GM23338 (cell line): ENCODE data around the gene MRPL34. TPM values are rescaled to one million over a fixed set of nuclear protein-coding genes. Genes with fewer than 3 reads are reported as not detected.

Experiments
- ATAC-seq: fragments of 200-7000 bp; cut with Tn5 transposase; 3 replicates; pipeline ENCODE4 v1.9.1; 2020
- DNase-seq: peaks from one replicate; pipeline ENCODE4 v3.0.0-alpha.2; 2015; ENCODE audit warnings: low spot score
- H2AFZ ChIP-seq: fragments of 200-600 bp; sonication (generic); 2 replicates; pipeline ENCODE4 v1.8.0; 2016; ENCODE audit warnings: antibody characterized with exemption, mild to moderate bottlenecking, moderate library complexity
- H3F3A ChIP-seq: fragments of 200-600 bp; sonication (generic); replicated peaks from 2 replicates; pipeline ENCODE4 v1.8.0; 2017; ENCODE audit warnings: antibody characterized with exemption, mixed run types, low read depth
- H3K27ac ChIP-seq: fragments of 200-600 bp; sonication (generic); 2 replicates; pipeline ENCODE4 v1.6.1; 2016; ENCODE audit warnings: low read depth
- H3K27me3 ChIP-seq: fragments of 200-600 bp; sonication (generic); 2 replicates; pipeline ENCODE4 v1.8.0; 2016; ENCODE audit warnings: mild to moderate bottlenecking, mixed run types, moderate library complexity; ENCODE audit not compliant: insufficient read depth
- H3K36me3 ChIP-seq: fragments of 200-600 bp; sonication (generic); 2 replicates; pipeline ENCODE4 v1.8.0; 2016; ENCODE audit warnings: mild to moderate bottlenecking; ENCODE audit not compliant: insufficient read depth
- H3K4me1 ChIP-seq: fragments of 200-600 bp; sonication (generic); 2 replicates; pipeline ENCODE4 v1.8.0; 2016; ENCODE audit warnings: mild to moderate bottlenecking, moderate library complexity; ENCODE audit not compliant: insufficient read depth
- H3K4me2 ChIP-seq: fragments of 200-600 bp; sonication (generic); 2 replicates; pipeline ENCODE4 v1.7.1; 2017; ENCODE audit warnings: mixed run types
- H3K4me3 ChIP-seq: fragments of 200-600 bp; sonication (generic); 2 replicates; pipeline ENCODE4 v1.6.1; 2016; ENCODE audit warnings: mixed run types
- H3K79me2 ChIP-seq: fragments of 200-600 bp; sonication (generic); replicated peaks from 2 replicates; pipeline ENCODE4 v1.8.0; 2017; ENCODE audit warnings: mild to moderate bottlenecking; ENCODE audit not compliant: insufficient read depth
- H3K9me2 ChIP-seq: fragments of 200-600 bp; sonication (generic); 2 replicates; pipeline ENCODE4 v1.8.0; 2017; ENCODE audit not compliant: insufficient read depth
- H4K20me1 ChIP-seq: fragments of 200-600 bp; sonication (generic); replicated peaks from 2 replicates; pipeline ENCODE4 v1.8.0; 2017; ENCODE audit warnings: mild to moderate bottlenecking; ENCODE audit not compliant: insufficient read depth
- H3K27ac Mint-ChIP-seq: 2 replicates; pipeline ENCODE4 v1.8.0; 2020; ENCODE audit warnings: inconsistent platforms, mild to moderate bottlenecking, moderate library complexity, mixed read lengths
- H3K27me3 Mint-ChIP-seq: 3 replicates; pipeline ENCODE4 v1.8.0; 2022; ENCODE audit warnings: low read depth, mild to moderate bottlenecking, moderate library complexity, mixed read lengths, inconsistent platforms; ENCODE audit not compliant: insufficient read depth, poor library complexity
- H3K36me3 Mint-ChIP-seq: 3 replicates; pipeline ENCODE4 v1.8.0; 2021; ENCODE audit warnings: low read depth, mild to moderate bottlenecking, inconsistent platforms, moderate library complexity, mixed read lengths
- H3K4me1 Mint-ChIP-seq: 3 replicates; pipeline ENCODE4 v1.8.0; 2020; ENCODE audit warnings: mild to moderate bottlenecking, inconsistent platforms, mixed read lengths
- H3K4me3 Mint-ChIP-seq: 3 replicates; pipeline ENCODE4 v1.8.0; 2021; ENCODE audit warnings: moderate library complexity, mild to moderate bottlenecking, inconsistent platforms, mixed read lengths
- H3K9me3 Mint-ChIP-seq: 3 replicates; pipeline ENCODE4 v1.8.0; 2020; ENCODE audit warnings: moderate library complexity, mild to moderate bottlenecking, inconsistent platforms, mixed read lengths
- POLR2AphosphoS5 ChIP-seq: IDR thresholded peaks from 2 replicates; pipeline ENCODE4 v1.6.1; 2016; ENCODE audit warnings: antibody characterized with exemption, low read depth
- STAT1 ChIP-seq: IDR thresholded peaks from one replicate; pipeline ENCODE4 v1.6.1; 2016; ENCODE audit warnings: antibody characterized with exemption; ENCODE audit not compliant: unreplicated experiment
- ZNF114 ChIP-seq: fragments of 250-450 bp; sonication (Bioruptor Pico); IDR thresholded peaks from 2 replicates; pipeline ENCODE4 v1.5.0; 2020; ENCODE audit warnings: mild to moderate bottlenecking, moderate library complexity
- polyA plus RNA-seq: library from polyadenylated mRNA; unstranded; fragments of >200 nt; fragmentation: Nextera tagmentation; extraction: Ambion mirVana; gene quantifications from 2 replicates; pipeline ENCODE4 v1.2.1, GENCODE V29; 2016
- total RNA-seq: library from RNA; depleted of rRNA; stranded (reverse); fragments of >200 nt; shearing (Covaris generic); gene quantifications from 2 replicates; pipeline ENCODE4 v1.2.3, GENCODE V29; 2014
- TF ChIP-seq, protein P1 (sequence below): fragments of 250-450 bp; sonication (Bioruptor Pico); IDR thresholded peaks from 2 replicates; pipeline ENCODE4 v1.5.0; 2020; ENCODE audit warnings: mild to moderate bottlenecking, moderate library complexity
- TF ChIP-seq, protein P2 (sequence below), 2 experiments: fragments of 200-600 bp in 1 of 2; sonication (generic) in 1 of 2; conservative IDR thresholded peaks; 2 replicates each; pipeline versions ENCODE4 v1.5.1 to v1.6.1; 2016 to 2017; ENCODE audit warnings: antibody characterized with exemption in 2 of 2, low read depth in 2 of 2, mild to moderate bottlenecking in 2 of 2, moderate library complexity in 1 of 2
- TF ChIP-seq, protein P3 (sequence below): IDR thresholded peaks from one replicate; pipeline ENCODE4 v1.6.1; 2018; ENCODE audit warnings: antibody characterized with exemption; ENCODE audit not compliant: unreplicated experiment
- TF ChIP-seq, protein P4 (sequence below): IDR thresholded peaks from 2 replicates; pipeline ENCODE4 v1.6.1; 2016; ENCODE audit warnings: antibody characterized with exemption

Gene MRPL34
- total and polyA plus RNA-seq, 2 experiments from 2014 or later: 59.9 to 266 TPM

DNA sequence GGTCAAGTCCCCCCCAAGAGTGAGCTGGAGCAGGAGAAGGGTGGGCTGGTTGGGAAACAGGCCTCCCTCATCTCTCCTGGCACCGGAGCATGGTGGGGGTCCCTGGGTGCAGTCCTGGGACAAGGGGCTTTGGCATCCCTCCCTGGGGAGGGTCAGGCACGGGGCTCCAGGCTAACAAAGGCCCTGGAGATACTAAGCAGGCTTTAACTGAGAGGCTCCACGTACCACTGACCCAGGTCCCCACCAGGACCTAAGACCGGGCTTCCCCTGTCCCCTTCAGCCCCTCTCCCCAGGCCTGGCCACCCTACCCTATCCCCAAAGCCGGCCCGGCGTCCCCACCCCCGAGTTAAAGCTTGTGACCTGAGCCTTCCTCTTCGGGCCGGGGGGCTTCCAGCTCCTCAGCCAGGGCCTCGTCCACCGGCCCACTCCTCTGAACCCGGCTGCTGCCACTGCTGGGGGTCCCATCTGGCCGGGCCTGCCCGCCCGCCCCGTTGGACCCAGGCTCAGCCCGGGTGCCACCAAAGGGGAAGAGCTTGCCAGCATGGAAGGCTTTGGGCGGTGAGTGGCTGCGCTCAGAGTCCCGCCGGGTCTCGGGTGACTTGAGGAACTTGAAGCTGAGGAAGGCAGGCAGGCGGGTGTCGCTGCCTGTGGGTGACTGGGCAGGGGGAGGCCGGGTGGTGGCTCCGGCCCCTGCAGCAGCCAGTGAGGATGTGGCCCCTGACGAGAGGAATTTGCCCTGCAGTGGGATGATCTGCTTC is 18.9 kb downstream of the MRPL34 start (continued):
- TF ChIP-seq, protein P1, sequence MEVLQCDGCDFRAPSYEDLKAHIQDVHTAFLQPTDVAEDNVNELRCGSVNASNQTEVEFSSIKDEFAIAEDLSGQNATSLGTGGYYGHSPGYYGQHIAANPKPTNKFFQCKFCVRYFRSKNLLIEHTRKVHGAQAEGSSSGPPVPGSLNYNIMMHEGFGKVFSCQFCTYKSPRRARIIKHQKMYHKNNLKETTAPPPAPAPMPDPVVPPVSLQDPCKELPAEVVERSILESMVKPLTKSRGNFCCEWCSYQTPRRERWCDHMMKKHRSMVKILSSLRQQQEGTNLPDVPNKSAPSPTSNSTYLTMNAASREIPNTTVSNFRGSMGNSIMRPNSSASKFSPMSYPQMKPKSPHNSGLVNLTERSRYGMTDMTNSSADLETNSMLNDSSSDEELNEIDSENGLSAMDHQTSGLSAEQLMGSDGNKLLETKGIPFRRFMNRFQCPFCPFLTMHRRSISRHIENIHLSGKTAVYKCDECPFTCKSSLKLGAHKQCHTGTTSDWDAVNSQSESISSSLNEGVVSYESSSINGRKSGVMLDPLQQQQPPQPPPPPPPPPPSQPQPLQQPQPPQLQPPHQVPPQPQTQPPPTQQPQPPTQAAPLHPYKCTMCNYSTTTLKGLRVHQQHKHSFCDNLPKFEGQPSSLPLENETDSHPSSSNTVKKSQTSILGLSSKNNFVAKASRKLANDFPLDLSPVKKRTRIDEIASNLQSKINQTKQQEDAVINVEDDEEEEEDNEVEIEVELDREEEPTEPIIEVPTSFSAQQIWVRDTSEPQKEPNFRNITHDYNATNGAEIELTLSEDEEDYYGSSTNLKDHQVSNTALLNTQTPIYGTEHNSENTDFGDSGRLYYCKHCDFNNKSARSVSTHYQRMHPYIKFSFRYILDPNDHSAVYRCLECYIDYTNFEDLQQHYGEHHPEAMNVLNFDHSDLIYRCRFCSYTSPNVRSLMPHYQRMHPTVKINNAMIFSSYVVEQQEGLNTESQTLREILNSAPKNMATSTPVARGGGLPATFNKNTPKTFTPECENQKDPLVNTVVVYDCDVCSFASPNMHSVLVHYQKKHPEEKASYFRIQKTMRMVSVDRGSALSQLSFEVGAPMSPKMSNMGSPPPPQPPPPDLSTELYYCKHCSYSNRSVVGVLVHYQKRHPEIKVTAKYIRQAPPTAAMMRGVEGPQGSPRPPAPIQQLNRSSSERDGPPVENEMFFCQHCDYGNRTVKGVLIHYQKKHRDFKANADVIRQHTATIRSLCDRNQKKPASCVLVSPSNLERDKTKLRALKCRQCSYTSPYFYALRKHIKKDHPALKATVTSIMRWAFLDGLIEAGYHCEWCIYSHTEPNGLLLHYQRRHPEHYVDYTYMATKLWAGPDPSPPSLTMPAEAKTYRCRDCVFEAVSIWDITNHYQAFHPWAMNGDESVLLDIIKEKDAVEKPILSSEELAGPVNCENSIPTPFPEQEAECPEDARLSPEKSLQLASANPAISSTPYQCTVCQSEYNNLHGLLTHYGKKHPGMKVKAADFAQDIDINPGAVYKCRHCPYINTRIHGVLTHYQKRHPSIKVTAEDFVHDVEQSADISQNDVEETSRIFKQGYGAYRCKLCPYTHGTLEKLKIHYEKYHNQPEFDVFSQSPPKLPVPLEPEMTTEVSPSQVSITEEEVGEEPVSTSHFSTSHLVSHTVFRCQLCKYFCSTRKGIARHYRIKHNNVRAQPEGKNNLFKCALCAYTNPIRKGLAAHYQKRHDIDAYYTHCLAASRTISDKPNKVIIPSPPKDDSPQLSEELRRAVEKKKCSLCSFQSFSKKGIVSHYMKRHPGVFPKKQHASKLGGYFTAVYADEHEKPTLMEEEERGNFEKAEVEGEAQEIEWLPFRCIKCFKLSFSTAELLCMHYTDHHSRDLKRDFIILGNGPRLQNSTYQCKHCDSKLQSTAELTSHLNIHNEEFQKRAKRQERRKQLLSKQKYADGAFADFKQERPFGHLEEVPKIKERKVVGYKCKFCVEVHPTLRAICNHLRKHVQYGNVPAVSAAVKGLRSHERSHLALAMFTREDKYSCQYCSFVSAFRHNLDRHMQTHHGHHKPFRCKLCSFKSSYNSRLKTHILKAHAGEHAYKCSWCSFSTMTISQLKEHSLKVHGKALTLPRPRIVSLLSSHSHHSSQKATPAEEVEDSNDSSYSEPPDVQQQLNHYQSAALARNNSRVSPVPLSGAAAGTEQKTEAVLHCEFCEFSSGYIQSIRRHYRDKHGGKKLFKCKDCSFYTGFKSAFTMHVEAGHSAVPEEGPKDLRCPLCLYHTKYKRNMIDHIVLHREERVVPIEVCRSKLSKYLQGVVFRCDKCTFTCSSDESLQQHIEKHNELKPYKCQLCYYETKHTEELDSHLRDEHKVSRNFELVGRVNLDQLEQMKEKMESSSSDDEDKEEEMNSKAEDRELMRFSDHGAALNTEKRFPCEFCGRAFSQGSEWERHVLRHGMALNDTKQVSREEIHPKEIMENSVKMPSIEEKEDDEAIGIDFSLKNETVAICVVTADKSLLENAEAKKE (CRISPR knock-in tag): no peak
- TF ChIP-seq, protein P2, sequence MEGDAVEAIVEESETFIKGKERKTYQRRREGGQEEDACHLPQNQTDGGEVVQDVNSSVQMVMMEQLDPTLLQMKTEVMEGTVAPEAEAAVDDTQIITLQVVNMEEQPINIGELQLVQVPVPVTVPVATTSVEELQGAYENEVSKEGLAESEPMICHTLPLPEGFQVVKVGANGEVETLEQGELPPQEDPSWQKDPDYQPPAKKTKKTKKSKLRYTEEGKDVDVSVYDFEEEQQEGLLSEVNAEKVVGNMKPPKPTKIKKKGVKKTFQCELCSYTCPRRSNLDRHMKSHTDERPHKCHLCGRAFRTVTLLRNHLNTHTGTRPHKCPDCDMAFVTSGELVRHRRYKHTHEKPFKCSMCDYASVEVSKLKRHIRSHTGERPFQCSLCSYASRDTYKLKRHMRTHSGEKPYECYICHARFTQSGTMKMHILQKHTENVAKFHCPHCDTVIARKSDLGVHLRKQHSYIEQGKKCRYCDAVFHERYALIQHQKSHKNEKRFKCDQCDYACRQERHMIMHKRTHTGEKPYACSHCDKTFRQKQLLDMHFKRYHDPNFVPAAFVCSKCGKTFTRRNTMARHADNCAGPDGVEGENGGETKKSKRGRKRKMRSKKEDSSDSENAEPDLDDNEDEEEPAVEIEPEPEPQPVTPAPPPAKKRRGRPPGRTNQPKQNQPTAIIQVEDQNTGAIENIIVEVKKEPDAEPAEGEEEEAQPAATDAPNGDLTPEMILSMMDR (conservative IDR thresholded peaks at IDR 0.05; ENCODE audit: low read depth in 2 of 2): no peak

DNA sequence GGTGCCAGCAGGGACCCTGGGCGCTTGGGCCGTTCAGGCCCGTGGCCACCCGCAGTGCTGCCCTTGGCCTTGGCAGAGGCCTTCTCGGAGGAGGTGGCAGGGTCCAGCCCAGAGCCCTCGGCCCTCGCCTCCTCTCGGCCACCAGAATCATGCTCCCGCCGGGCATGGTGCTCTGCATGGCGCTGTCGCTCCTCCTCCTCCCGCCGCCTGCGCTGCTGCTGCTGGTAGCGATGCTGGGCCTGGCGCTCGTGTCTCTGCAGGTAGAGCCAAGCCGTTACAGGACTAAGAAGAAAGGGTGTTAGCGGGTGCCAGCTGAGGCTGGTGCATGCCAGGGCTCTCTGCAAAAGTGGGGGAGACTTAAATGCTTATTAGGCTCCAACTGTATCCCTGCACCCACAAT is 19.5 kb downstream of the MRPL34 start:
- H3K4me3 ChIP-seq: no peak overlapping the region
- no peak overlapping the region for H3K27ac ChIP-seq
- no peak overlapping the region for H2AFZ ChIP-seq
- Mint-ChIP-seq H3K27ac (no peak overlapping the region), H3K4me3 (no peak overlapping the region), H3K9me3 (no peaks in the 10 kb centered on the region; the same call in 2 of the 3 replicates), H3K36me3 (peaks cover 23% of the 10 kb centered on the region), H3K4me1 (peaks cover 22% of the 10 kb centered on the region), H3K27me3 (peaks cover 14% of the 10 kb centered on the region)
- no peaks in the 10 kb centered on the region; the same call in 1 of the 2 replicates for H4K20me1 ChIP-seq
- H3F3A ChIP-seq: peaks cover 33% of the 10 kb centered on the region
- no peak for ATAC-seq
- no peaks in the 10 kb centered on the region for H3K9me2 ChIP-seq
- no peak for DNase-seq
- H3K36me3 ChIP-seq: 0 out of 2 replicates have a peak, but pooled peaks cover under 1% of the 10 kb centered on the region
- H3K4me2 ChIP-seq: no peak overlapping the region
- H3K27me3 ChIP-seq: peaks cover 9% of the 10 kb centered on the region; the same call in 1 of the 2 replicates
- TF ChIP-seq, protein P2 (conservative IDR thresholded peaks at IDR 0.05; ENCODE audit: low read depth in 2 of 2): no peak
- TF ChIP-seq, protein P3, sequence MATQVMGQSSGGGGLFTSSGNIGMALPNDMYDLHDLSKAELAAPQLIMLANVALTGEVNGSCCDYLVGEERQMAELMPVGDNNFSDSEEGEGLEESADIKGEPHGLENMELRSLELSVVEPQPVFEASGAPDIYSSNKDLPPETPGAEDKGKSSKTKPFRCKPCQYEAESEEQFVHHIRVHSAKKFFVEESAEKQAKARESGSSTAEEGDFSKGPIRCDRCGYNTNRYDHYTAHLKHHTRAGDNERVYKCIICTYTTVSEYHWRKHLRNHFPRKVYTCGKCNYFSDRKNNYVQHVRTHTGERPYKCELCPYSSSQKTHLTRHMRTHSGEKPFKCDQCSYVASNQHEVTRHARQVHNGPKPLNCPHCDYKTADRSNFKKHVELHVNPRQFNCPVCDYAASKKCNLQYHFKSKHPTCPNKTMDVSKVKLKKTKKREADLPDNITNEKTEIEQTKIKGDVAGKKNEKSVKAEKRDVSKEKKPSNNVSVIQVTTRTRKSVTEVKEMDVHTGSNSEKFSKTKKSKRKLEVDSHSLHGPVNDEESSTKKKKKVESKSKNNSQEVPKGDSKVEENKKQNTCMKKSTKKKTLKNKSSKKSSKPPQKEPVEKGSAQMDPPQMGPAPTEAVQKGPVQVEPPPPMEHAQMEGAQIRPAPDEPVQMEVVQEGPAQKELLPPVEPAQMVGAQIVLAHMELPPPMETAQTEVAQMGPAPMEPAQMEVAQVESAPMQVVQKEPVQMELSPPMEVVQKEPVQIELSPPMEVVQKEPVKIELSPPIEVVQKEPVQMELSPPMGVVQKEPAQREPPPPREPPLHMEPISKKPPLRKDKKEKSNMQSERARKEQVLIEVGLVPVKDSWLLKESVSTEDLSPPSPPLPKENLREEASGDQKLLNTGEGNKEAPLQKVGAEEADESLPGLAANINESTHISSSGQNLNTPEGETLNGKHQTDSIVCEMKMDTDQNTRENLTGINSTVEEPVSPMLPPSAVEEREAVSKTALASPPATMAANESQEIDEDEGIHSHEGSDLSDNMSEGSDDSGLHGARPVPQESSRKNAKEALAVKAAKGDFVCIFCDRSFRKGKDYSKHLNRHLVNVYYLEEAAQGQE: no peak
- TF ChIP-seq POLR2AphosphoS5 (no peak), STAT1 (no peak), ZNF114 (no peak)
- TF ChIP-seq, protein P4, sequence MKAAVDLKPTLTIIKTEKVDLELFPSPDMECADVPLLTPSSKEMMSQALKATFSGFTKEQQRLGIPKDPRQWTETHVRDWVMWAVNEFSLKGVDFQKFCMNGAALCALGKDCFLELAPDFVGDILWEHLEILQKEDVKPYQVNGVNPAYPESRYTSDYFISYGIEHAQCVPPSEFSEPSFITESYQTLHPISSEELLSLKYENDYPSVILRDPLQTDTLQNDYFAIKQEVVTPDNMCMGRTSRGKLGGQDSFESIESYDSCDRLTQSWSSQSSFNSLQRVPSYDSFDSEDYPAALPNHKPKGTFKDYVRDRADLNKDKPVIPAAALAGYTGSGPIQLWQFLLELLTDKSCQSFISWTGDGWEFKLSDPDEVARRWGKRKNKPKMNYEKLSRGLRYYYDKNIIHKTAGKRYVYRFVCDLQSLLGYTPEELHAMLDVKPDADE: no peak
- H3K79me2 ChIP-seq: no peaks in the 10 kb centered on the region
- peaks cover 25% of the 10 kb centered on the region for H3K4me1 ChIP-seq
